GM19395 (cell line): ENCODE measurements around the gene ZNF865.

Experiments
- ATAC-seq: cut with Tn5 transposase; IDR thresholded peaks from one replicate; pipeline ENCODE4 v1.9.1; 2021; ENCODE audit warnings: mild to moderate bottlenecking, moderate library complexity; ENCODE audit not compliant: unreplicated experiment

ZNF865 gene

GRCh38 chr19:55656988-55657747 lies 51.7 kb downstream of the ZNF865 start:
- ATAC-seq = no peak

GRCh38 chr19:55658846-55659459 lies 53.5 kb downstream of the ZNF865 start:
- ATAC-seq = no peak

GRCh38 chr19:55659822-55660221 lies 54.4 kb downstream of the ZNF865 start:
- ATAC-seq = no peak

DNA sequence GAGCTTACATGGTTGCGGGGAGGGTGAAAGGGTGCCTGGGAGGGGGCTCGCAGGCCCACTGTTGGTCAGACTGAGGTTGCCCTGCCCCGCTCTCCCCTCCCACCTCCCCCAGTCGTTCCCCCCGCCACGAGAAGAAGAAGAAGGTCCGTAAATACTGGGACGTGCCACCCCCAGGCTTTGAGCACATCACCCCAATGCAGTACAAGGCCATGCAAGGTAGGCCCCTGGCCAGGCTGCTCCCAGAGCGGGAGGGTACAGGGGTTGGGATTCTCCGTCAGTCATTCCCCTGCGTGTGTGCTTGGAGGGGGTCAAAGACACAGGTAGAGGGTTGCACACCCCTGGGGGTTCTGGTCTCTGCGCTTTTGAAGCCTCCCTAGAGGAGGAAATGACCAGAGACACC lies 55.0 kb downstream of the ZNF865 start:
- no peak for ATAC-seq

- no peak for ATAC-seq
Observed at GRCh38 chr19:55660991-55661390, 55.5 kb downstream of the ZNF865 start.

DNA sequence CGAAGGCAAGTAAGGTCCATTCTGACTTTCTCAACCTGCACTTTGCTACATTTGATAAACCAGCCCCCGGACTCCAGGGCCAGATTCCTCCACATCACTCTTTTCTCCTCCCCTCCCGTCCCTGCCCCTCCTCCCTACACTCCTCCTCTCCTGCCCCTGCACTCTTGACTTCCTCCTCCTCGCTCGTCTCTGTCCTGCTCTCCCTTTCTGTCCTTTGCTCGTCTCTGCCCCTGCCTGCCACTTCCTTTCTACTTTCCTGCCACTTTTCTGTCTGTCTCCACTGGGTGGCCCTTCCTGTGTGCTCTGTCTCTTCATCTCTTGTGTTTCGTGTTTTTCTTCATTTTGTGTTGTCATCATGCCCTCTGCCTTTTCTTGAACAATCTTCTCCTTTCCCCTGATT lies 56.4 kb downstream of the ZNF865 start:
- ATAC-seq = no peak

GRCh38 chr19:55663846-55664536 lies 58.5 kb downstream of the ZNF865 start:
- ATAC-seq = no peak

GRCh38 chr19:55666343-55667005 lies 61.0 kb downstream of the ZNF865 start:
- ATAC-seq = no peak
